Astrocyte (in vitro differentiated cells and primary cell): Measurements from ENCODE around the gene WTAP. TPM values are rescaled to one million over a fixed set of nuclear protein-coding genes. Genes with fewer than 3 reads are reported as not detected.

Experiments
- DNase-seq: peaks from one replicate; pipeline ENCODE4 v3.0.0-alpha.2; 2010; ENCODE audit warnings: low read depth
- FAIRE-seq: peaks from 2 replicates; lab custom pipeline; 2011; peaks lifted over from hg19 to GRCh38; lab: Jason Lieb, UNC
- H2AFZ ChIP-seq: 2 replicates; pipeline ENCODE4 v1.6.0; 2012; ENCODE audit warnings: low read depth, low read length, inconsistent platforms
- H3K27ac ChIP-seq: 2 replicates; pipeline ENCODE4 v1.5.1; 2011; ENCODE audit warnings: low read depth, low read length, inconsistent platforms
- H3K27me3 ChIP-seq: 2 replicates; pipeline ENCODE4 v1.6.0; 2011; ENCODE audit warnings: low read length, inconsistent platforms; ENCODE audit not compliant: insufficient read depth
- H3K36me3 ChIP-seq: 2 replicates; pipeline ENCODE4 v1.5.1; 2011; ENCODE audit warnings: low read length, inconsistent platforms; ENCODE audit not compliant: insufficient read depth
- H3K4me1 ChIP-seq: 2 replicates; pipeline ENCODE4 v1.5.1; 2011; ENCODE audit warnings: low read length, inconsistent platforms; ENCODE audit not compliant: insufficient read depth
- H3K4me2 ChIP-seq: 2 replicates; pipeline ENCODE4 v1.6.0; 2012; ENCODE audit warnings: low read length, inconsistent platforms
- H3K4me3 ChIP-seq: 2 replicates; pipeline ENCODE4 v1.5.1; 2011; ENCODE audit warnings: low read depth, mild to moderate bottlenecking, low read length, inconsistent platforms; ENCODE audit not compliant: insufficient read depth
- H3K79me2 ChIP-seq: 2 replicates; pipeline ENCODE4 v1.6.0; 2012; ENCODE audit warnings: mild to moderate bottlenecking, low read length, inconsistent platforms; ENCODE audit not compliant: insufficient read depth
- H3K9ac ChIP-seq: 2 replicates; pipeline ENCODE4 v1.6.0; 2012; ENCODE audit warnings: mild to moderate bottlenecking, low read length, inconsistent platforms
- H3K9me3 ChIP-seq: 2 replicates; pipeline ENCODE4 v1.5.1; 2012; ENCODE audit warnings: low read depth, mild to moderate bottlenecking, low read length, inconsistent platforms; ENCODE audit not compliant: insufficient read depth
- H4K20me1 ChIP-seq: 2 replicates; pipeline ENCODE4 v1.6.0; 2012; ENCODE audit warnings: low read length, inconsistent platforms; ENCODE audit not compliant: insufficient read depth
- H3K27ac Mint-ChIP-seq: one replicate; pipeline ENCODE4 v1.8.0; 2021; ENCODE audit warnings: mild to moderate bottlenecking, mixed read lengths; ENCODE audit not compliant: unreplicated experiment
- H3K27me3 Mint-ChIP-seq: one replicate; pipeline ENCODE4 v1.8.0; 2021; ENCODE audit warnings: low read depth, mixed read lengths; ENCODE audit not compliant: unreplicated experiment
- H3K36me3 Mint-ChIP-seq: one replicate; pipeline ENCODE4 v1.8.0; 2021; ENCODE audit warnings: low read depth, mixed read lengths; ENCODE audit not compliant: unreplicated experiment
- H3K4me1 Mint-ChIP-seq: one replicate; pipeline ENCODE4 v1.8.0; 2021; ENCODE audit warnings: low read depth, mixed read lengths; ENCODE audit not compliant: unreplicated experiment
- H3K4me3 Mint-ChIP-seq: one replicate; pipeline ENCODE4 v1.8.0; 2021; ENCODE audit warnings: mild to moderate bottlenecking, moderate library complexity, mixed read lengths; ENCODE audit not compliant: unreplicated experiment
- H3K9me3 Mint-ChIP-seq: one replicate; pipeline ENCODE4 v1.8.0; 2021; ENCODE audit warnings: mild to moderate bottlenecking, mixed read lengths; ENCODE audit not compliant: unreplicated experiment
- EZH2 ChIP-seq: IDR thresholded peaks from 2 replicates; pipeline ENCODE4 v1.6.1; 2012; ENCODE audit warnings: mild to moderate bottlenecking, low read length, inconsistent platforms; ENCODE audit not compliant: insufficient read depth
- total RNA-seq: library from RNA; stranded (reverse); gene quantifications from 2 replicates; pipeline ENCODE4 v1.2.1, GENCODE V29; 2021
- TF ChIP-seq, protein P1 (sequence below): IDR thresholded peaks from 2 replicates; pipeline ENCODE4 v1.5.1; 2011; ENCODE audit warnings: low read depth, mild to moderate bottlenecking, inconsistent platforms, low read length, moderate library complexity; ENCODE audit not compliant: insufficient read depth

WTAP gene
- total RNA-seq, 1 donor from 2014 or later: 93.8 TPM

DNA sequence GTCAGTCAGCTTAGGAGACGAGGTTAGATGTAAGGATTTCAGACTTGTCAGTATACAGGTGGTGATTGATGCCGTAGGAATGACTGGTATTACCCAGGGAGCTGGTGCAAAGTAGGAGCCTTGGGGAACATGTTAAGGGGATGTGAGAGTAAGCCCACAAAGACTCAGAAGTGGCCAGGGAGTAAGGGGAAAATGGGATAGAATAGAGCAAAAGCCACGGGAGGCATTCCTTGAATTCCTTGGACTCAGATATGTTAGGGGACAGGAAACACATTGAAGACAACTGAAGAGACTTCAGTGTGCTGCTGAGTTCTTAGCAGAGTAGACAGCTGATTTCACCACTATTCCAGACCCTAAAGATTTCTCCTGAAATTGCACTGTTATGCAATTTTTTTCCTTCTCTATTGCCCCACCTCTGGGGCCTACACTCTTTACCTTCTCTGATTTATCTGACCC is 33.3 kb downstream of the WTAP start:
- peak overlapping the region; percentile 70 for H3K4me3 Mint-ChIP-seq
- H3K36me3 Mint-ChIP-seq: peaks cover 20% of the 10 kb centered on the region
- no peaks in the 10 kb centered on the region for H3K27me3 ChIP-seq
- peak overlapping the region; percentile 86 for H3K9ac ChIP-seq
- no peaks in the 10 kb centered on the region for H3K9me3 Mint-ChIP-seq
- H3K9me3 ChIP-seq: no peaks in the 10 kb centered on the region
- peaks cover 25% of the 10 kb centered on the region for H3K36me3 ChIP-seq
- peak; percentile 56 for FAIRE-seq
- DNase-seq: peak; percentile 77
- peak overlapping the region; percentile 99 for H3K27ac Mint-ChIP-seq
- H3K27me3 Mint-ChIP-seq: no peaks in the 10 kb centered on the region
- peaks cover 42% of the 10 kb centered on the region for H3K4me1 ChIP-seq
- H3K4me3 ChIP-seq: peak overlapping the region; percentile 87
- no peak overlapping the region for H2AFZ ChIP-seq
- H4K20me1 ChIP-seq: peaks cover 12% of the 10 kb centered on the region
- TF ChIP-seq, protein P1, sequence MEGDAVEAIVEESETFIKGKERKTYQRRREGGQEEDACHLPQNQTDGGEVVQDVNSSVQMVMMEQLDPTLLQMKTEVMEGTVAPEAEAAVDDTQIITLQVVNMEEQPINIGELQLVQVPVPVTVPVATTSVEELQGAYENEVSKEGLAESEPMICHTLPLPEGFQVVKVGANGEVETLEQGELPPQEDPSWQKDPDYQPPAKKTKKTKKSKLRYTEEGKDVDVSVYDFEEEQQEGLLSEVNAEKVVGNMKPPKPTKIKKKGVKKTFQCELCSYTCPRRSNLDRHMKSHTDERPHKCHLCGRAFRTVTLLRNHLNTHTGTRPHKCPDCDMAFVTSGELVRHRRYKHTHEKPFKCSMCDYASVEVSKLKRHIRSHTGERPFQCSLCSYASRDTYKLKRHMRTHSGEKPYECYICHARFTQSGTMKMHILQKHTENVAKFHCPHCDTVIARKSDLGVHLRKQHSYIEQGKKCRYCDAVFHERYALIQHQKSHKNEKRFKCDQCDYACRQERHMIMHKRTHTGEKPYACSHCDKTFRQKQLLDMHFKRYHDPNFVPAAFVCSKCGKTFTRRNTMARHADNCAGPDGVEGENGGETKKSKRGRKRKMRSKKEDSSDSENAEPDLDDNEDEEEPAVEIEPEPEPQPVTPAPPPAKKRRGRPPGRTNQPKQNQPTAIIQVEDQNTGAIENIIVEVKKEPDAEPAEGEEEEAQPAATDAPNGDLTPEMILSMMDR: no peak
- no peak for TF ChIP-seq EZH2
- peaks cover 33% of the 10 kb centered on the region for H3K4me1 Mint-ChIP-seq
- H3K79me2 ChIP-seq: peaks cover 18% of the 10 kb centered on the region
- peak overlapping the region; percentile 91 for H3K27ac ChIP-seq
- peak overlapping the region; percentile 98 for H3K4me2 ChIP-seq

DNA sequence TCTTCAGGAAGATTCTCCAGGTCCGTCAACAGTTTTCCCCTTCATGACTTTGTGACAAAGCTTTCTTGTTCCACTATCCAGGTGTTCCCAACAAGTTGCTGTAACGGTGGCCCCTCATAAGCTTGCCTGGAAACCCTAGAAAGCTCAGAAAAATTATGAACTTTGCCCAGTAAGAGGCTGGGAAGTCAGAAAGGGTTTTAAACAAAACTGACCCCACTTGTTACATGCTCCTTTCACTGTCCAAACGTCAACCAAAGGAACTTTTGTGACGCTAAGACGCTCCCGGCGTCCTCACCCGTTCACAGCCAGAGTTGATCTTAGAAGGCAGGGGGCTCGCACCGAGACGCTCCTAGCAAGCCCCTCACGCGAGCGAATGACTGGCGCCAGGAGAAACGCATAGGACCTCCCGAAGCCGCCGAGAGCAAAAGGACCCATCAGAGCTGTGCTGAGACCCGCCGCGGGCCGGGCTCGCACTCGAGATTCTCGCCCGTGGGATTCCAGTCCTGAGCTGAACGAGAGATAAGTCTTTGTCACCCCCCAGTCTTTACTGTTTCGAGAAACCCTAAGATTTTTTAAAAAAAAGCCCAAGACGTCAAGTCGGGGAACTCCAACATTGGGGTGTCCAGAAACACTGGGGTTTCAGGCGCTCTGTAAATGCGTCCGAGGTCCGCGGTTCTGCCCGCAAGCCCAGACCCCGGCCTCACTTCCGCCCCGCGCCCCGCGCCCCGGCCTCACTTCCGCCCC is 34.0 kb downstream of the WTAP start:
- peaks cover 23% of the 10 kb centered on the region for H3K36me3 ChIP-seq
- peaks cover 12% of the 10 kb centered on the region for H4K20me1 ChIP-seq
- H3K9ac ChIP-seq: peak overlapping the region; percentile 86
- H3K79me2 ChIP-seq: peaks cover 18% of the 10 kb centered on the region
- no peak for FAIRE-seq
- peak overlapping the region; percentile 91 for H3K27ac ChIP-seq
- H3K4me1 Mint-ChIP-seq: peaks cover 33% of the 10 kb centered on the region
- peak overlapping the region; percentile 98 for H3K4me2 ChIP-seq
- H3K27me3 Mint-ChIP-seq: no peaks in the 10 kb centered on the region
- peak overlapping the region; percentile 70 for H3K4me3 Mint-ChIP-seq
- H3K9me3 Mint-ChIP-seq: no peaks in the 10 kb centered on the region
- peak overlapping the region; percentile 87 for H3K4me3 ChIP-seq
- H3K4me1 ChIP-seq: peaks cover 42% of the 10 kb centered on the region
- H3K36me3 Mint-ChIP-seq: peaks cover 18% of the 10 kb centered on the region
- peak overlapping the region; percentile 99 for H3K27ac Mint-ChIP-seq
- H3K9me3 ChIP-seq: no peaks in the 10 kb centered on the region
- TF ChIP-seq, protein P1: no peak
- TF ChIP-seq EZH2: no peak
- DNase-seq: no peak
- peak overlapping the region; percentile 29 for H2AFZ ChIP-seq
- no peaks in the 10 kb centered on the region for H3K27me3 ChIP-seq
